Keratinocyte (primary cell): ENCODE results near the gene BEAN1. TPM values are rescaled to one million over a fixed set of nuclear protein-coding genes. Genes with fewer than 3 reads are reported as not detected.
"Not testable (repeated sequence)": the region's sequence is repeated elsewhere in the genome, so short reads cannot be mapped to it uniquely, and the experiment has no call there.

Experiments used
- DNase-seq: peaks from one replicate; pipeline ENCODE4 v3.0.0-alpha.2; 2011; ENCODE audit warnings: low read depth, missing footprints, low spot score
- FAIRE-seq: peaks from 2 replicates; lab custom pipeline; 2011; peaks lifted over from hg19 to GRCh38; lab: Jason Lieb, UNC
- H2AFZ ChIP-seq: 2 replicates; pipeline ENCODE4 v1.6.0; 2012; ENCODE audit warnings: low read length, control low read depth, inconsistent platforms; ENCODE audit not compliant: control insufficient read depth
- H3K27ac ChIP-seq: 2 replicates; pipeline ENCODE4 v1.5.1; 2011; ENCODE audit warnings: low read length; ENCODE audit not compliant: control insufficient read depth, insufficient read depth
- H3K27me3 ChIP-seq: 3 replicates; pipeline ENCODE4 v1.6.0; 2011; ENCODE audit warnings: low read length; ENCODE audit not compliant: control insufficient read depth, insufficient read depth; ENCODE audit errors: extremely low read depth
- H3K36me3 ChIP-seq, 2 experiments: 2 replicates in 1 of 2; 3 replicates in 1 of 2; pipeline ENCODE4 v1.5.1; 2011; ENCODE audit warnings: low read length in 2 of 2, mild to moderate bottlenecking in 1 of 2; ENCODE audit not compliant: control insufficient read depth in 2 of 2, insufficient read depth in 2 of 2; ENCODE audit errors: extremely low read depth in 1 of 2
- H3K4me1 ChIP-seq: 3 replicates; pipeline ENCODE4 v1.5.1; 2011; ENCODE audit warnings: low read length; ENCODE audit not compliant: control insufficient read depth, insufficient read depth; ENCODE audit errors: extremely low read depth
- H3K4me2 ChIP-seq: 3 replicates; pipeline ENCODE4 v1.6.0; 2011; ENCODE audit warnings: low read depth, low read length; ENCODE audit not compliant: control insufficient read depth, insufficient read depth; ENCODE audit errors: extremely low read depth
- H3K4me3 ChIP-seq, 3 experiments: fragments of 200-600 bp in 1 of 3; sonication (generic) in 1 of 3; 2 replicates in 2 of 3; 3 replicates in 1 of 3; pipeline ENCODE4 v1.5.1; 2011 to 2016; ENCODE audit warnings: low read length in 3 of 3, mild to moderate bottlenecking in 3 of 3, control low read depth in 2 of 3, inconsistent platforms in 1 of 3, low read depth in 1 of 3, mixed read lengths in 1 of 3, mixed run types in 1 of 3, moderate library complexity in 1 of 3; ENCODE audit not compliant: control insufficient read depth in 2 of 3, insufficient read depth in 2 of 3; ENCODE audit errors: extremely low read depth in 1 of 3
- H3K79me2 ChIP-seq: 2 replicates; pipeline ENCODE4 v1.6.0; 2012; ENCODE audit warnings: low read length; ENCODE audit not compliant: control insufficient read depth, insufficient read depth
- H3K9ac ChIP-seq: 3 replicates; pipeline ENCODE4 v1.6.0; 2011; ENCODE audit warnings: low read length; ENCODE audit not compliant: control insufficient read depth, insufficient read depth; ENCODE audit errors: extremely low read depth
- H3K9me1 ChIP-seq: 3 replicates; pipeline ENCODE4 v1.6.0; 2011; ENCODE audit warnings: low read length; ENCODE audit not compliant: control insufficient read depth, insufficient read depth; ENCODE audit errors: extremely low read depth
- H3K9me3 ChIP-seq: 2 replicates; pipeline ENCODE4 v1.5.1; 2012; ENCODE audit warnings: low read depth, low read length; ENCODE audit not compliant: control insufficient read depth
- H4K20me1 ChIP-seq: 3 replicates; pipeline ENCODE4 v1.6.0; 2011; ENCODE audit warnings: low read length; ENCODE audit not compliant: control insufficient read depth, insufficient read depth; ENCODE audit errors: extremely low read depth
- CTCF ChIP-seq, 3 experiments: IDR thresholded peaks in 1 of 3; conservative IDR thresholded peaks in 1 of 3; optimal IDR thresholded peaks in 1 of 3; 2 replicates in 2 of 3; 3 replicates in 1 of 3; pipeline versions ENCODE3 to v1.5.1; 2011; ENCODE audit warnings: low read length in 3 of 3, mild to moderate bottlenecking in 3 of 3, moderate library complexity in 2 of 3, control low read depth in 1 of 3, inconsistent platforms in 1 of 3; ENCODE audit not compliant: insufficient read depth in 2 of 3; ENCODE audit errors: extremely low read depth in 1 of 3
- EZH2 ChIP-seq: IDR thresholded peaks from one replicate; pipeline ENCODE4 v1.6.1; 2012; ENCODE audit warnings: inconsistent platforms, mild to moderate bottlenecking, low read length, moderate library complexity
- dilution Hi-C: fragments of 300-500 bp; cut with MboI; formaldehyde crosslinking; loops from one replicate; pipeline ENCODE4 v1.7.0; 2020; ENCODE audit warnings: low sequenced_read_pairs; ENCODE audit not compliant: extremely low pct_ligation_motif_present
- polyA plus RNA-seq, 5 experiments: library from polyadenylated mRNA; depleted of rRNA in 3 of 5; stranded (reverse) in 3 of 5; stranded (forward) in 1 of 5; unstranded in 1 of 5; fragments of >200 nt; gene quantifications; 1 replicate in 1 of 5; 2 replicates in 3 of 5; 3 replicates in 1 of 5; pipeline versions ENCODE4 v1.2.1 to v1.2.3, GENCODE V29; 2011 to 2012; ENCODE audit warnings: missing spikeins in 2 of 5, low read depth in 1 of 5, low replicate concordance in 1 of 5

The BEAN1 gene
- polyA plus RNA-seq, 1 donor (not counting 4 experiments of a cell fraction or from before 2014, with no cell fraction given), result 0.24 TPM

GRCh38 chr16:66451548-66451947 is 24.5 kb downstream of the BEAN1 start:
- Histone ChIP-seq H4K20me1 (no peaks in the 10 kb centered on the region), H3K4me1 (no peaks in the 10 kb centered on the region), H3K9me1 (no peaks in the 10 kb centered on the region), H3K27me3 (peaks cover 10% of the 10 kb centered on the region), H3K27ac (no peak overlapping the region), H2AFZ (no peak overlapping the region), H3K9ac (no peak overlapping the region), H3K9me3 (no peaks in the 10 kb centered on the region), H3K4me3 (no peak overlapping the region), H3K36me3 (no peaks in the 10 kb centered on the region), H3K4me2 (no peak overlapping the region), H3K79me2 (no peaks in the 10 kb centered on the region)
- no peak for TF ChIP-seq EZH2
- no peak for TF ChIP-seq CTCF (optimal IDR thresholded peaks at IDR 0.05 in 1 of 3, IDR thresholded peaks at IDR 0.05 in 1 of 3, conservative IDR thresholded peaks at IDR 0.05 in 1 of 3; ENCODE audit: extremely low read depth in 1 of 3, insufficient read depth in 2 of 3, low read length in 3 of 3)
- dilution Hi-C loops, result no loop called here
- DNase-seq (no peak), FAIRE-seq (no peak)

- H3K9ac ChIP-seq, H2AFZ ChIP-seq, H4K20me1 ChIP-seq, H3K9me1 ChIP-seq, H3K4me1 ChIP-seq, H3K79me2 ChIP-seq, H3K27me3 ChIP-seq, DNase-seq, H3K36me3 ChIP-seq, H3K4me2 ChIP-seq, dilution Hi-C loops, H3K4me3 ChIP-seq, H3K27ac ChIP-seq, FAIRE-seq, H3K9me3 ChIP-seq: not testable (repeated sequence)
Observed at GRCh38 chr16:66453230-66453629, 26.1 kb downstream of the BEAN1 start.

GRCh38 chr16:66454751-66455150 is 27.7 kb downstream of the BEAN1 start:
- TF ChIP-seq EZH2 (no peak), CTCF (optimal IDR thresholded peaks at IDR 0.05 in 1 of 3, IDR thresholded peaks at IDR 0.05 in 1 of 3, conservative IDR thresholded peaks at IDR 0.05 in 1 of 3; ENCODE audit: extremely low read depth in 1 of 3, insufficient read depth in 2 of 3, low read length in 3 of 3) (no peak)
- no peak for FAIRE-seq
- no peaks in the 10 kb centered on the region for H3K9me1 ChIP-seq
- H3K79me2 ChIP-seq, result no peaks in the 10 kb centered on the region
- H3K27me3 ChIP-seq, result peaks cover 9% of the 10 kb centered on the region
- H3K9ac ChIP-seq, result no peak overlapping the region
- no peak for DNase-seq
- no peaks in the 10 kb centered on the region for H3K36me3 ChIP-seq
- no peak overlapping the region for H3K4me2 ChIP-seq
- H4K20me1 ChIP-seq, result no peaks in the 10 kb centered on the region
- H3K9me3 ChIP-seq, result no peaks in the 10 kb centered on the region
- dilution Hi-C loops, result no loop called here
- H3K4me3 ChIP-seq, result no peak overlapping the region
- H2AFZ ChIP-seq, result no peak overlapping the region
- H3K4me1 ChIP-seq, result peaks cover 3% of the 10 kb centered on the region
- no peak overlapping the region for H3K27ac ChIP-seq
